Posterior vena cava (tissue), 2 donors: ENCODE data around the gene GLI3. TPM values are rescaled to one million over a fixed set of nuclear protein-coding genes. Genes with fewer than 3 reads are reported as not detected.

Experiments
- DNase-seq: peaks from one replicate; pipeline ENCODE4 v3.0.0-alpha.2; 2020; ENCODE audit warnings: low spot score
- intact Hi-C, 2 donors: fragments of 100-400 bp; cut with DNase I; formaldehyde crosslinking; loops; one replicate each; pipeline versions ENCODE4 v1.14.1 to v1.14.2; 2022 to 2023
- total RNA-seq, 2 donors: library from RNA; stranded (reverse); fragmentation: NEBNext Ultra II Directional; extraction: Animal tissue kit (Norgen Biotek cat#: 25700); gene quantifications; one replicate each; pipeline ENCODE4 v1.2.1, GENCODE V29; 2021
- donor health status: DM: yes; HTN: yes; CAD: no.
- donor health status: DM: yes; HTN: yes; CAD: no.

GLI3 gene
- total RNA-seq, 2 donors from 2014 or later, result 24.8 to 27.2 TPM

- DNase-seq, result no peak
Observed at GRCh38 chr7:42074076-42074475, 162.9 kb downstream of the GLI3 start.

GRCh38 chr7:42071372-42072261 lies 165.4 kb downstream of the GLI3 start:
- DNase-seq, result no peak
- intact Hi-C loops, result no loop called here

More at GRCh38 chr7:42074076-42074475, 162.9 kb downstream of the GLI3 start:
- intact Hi-C loops, result no loop called here

- intact Hi-C loops, result no loop called here
- DNase-seq, result no peak
Observed at GRCh38 chr7:42070068-42070467, 166.9 kb downstream of the GLI3 start.

DNA sequence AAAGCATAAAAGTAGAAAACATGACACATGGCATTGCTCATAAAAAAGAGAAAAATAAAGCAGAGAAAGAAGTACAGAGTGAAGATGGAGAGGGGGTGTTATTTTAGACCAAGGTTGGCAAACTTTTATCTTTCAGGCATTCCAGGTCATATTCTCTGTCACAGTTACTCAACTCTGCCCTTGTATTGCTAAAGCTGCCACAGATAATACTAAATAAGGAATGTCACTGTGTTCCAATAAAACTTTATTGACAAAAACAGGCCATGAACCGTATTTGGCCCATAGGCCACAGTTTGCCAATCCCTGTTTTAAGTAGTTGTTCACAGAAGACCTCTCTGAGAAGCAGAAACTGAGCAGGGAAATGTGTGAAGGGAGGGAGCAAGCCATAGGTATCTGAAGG lies 167.4 kb downstream of the GLI3 start:
- DNase-seq, result no peak
- intact Hi-C loops, result no loop called here

GRCh38 chr7:42068554-42069280 lies 168.3 kb downstream of the GLI3 start:
- intact Hi-C loops, result no loop called here

DNA sequence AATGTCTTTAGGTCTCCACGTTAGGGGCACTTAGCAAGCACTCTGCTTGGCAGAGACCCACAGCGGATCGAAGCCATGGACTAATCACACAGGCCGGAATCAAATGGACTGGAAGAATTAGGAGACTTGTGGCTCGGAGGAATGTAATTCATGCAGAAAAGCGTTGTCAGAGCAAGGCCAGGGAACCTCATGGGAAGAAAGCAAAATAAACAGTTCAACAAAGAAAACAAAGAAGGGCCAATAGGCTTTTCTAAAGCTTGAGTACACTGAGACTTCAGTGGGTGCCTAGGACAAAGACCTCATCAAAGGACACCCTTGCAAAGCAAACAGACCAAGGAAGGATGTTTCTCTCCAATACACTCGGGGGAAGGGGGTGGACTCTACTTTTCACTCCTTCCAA lies 171.1 kb downstream of the GLI3 start:
- intact Hi-C loops, result no loop called here
- no peak for DNase-seq

More at GRCh38 chr7:42068554-42069280, 168.3 kb downstream of the GLI3 start:
- no peak for DNase-seq

- no peak for DNase-seq
Observed at GRCh38 chr7:42065015-42065414, 172.0 kb downstream of the GLI3 start.

DNA sequence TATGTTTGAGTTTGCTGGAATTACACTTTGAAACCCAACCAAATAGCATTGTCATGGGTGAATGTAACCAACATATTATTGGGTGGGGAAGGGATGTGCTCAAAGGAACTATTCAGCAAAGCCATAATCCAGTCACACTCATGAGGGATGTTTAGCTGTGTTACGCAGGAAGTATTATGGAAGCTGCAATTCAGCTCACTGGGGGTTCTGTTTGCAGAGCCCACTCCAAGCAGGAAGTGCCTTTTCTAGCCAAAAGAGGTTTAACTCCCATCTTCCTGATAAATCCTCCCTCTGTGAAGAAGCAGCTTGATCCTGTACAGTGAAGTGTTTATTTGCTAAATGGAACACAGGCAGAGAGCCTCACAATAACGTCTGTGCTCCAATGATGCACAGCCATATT lies 172.5 kb downstream of the GLI3 start:
- intact Hi-C loops, result no loop called here
- DNase-seq, result no peak

More at GRCh38 chr7:42065015-42065414, 172.0 kb downstream of the GLI3 start:
- intact Hi-C loops, result no loop called here

DNA sequence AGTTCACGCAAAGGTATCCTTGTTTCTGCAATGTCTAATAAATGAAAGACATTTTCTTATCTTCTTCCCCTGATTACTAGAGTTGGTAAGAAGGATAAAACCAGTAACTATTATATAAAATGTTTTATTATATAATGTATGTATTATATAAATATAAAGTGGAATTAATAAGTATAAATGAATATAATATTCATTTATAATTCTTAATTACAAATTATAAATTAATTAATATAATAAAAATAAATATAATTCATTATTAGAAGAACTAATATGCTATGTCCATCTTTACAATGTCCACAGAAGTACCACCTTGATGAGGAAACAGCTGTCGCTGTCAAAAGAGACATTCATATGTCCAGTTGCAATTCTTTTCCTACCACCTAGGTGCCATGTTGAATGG lies 177.7 kb downstream of the GLI3 start:
- no peak for DNase-seq

DNA sequence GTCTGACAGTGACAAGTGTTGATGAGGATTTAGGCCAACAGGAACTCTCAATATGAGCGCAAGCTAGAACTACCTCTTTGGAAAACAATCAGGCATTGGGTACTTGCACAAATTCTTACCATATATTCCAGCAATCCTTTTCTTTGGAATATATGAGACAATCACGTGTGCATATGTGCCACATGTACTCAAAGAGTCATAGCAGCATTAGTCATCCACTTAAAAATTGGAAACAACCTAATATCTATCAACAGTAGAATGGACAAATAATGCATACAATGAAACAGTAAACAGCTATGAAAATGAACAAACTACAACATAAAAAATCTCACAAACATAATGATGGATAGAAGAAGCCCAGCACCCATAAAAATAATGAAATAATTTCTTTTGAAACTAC lies 179.7 kb downstream of the GLI3 start:
- no peak for DNase-seq
- intact Hi-C loops, result loop anchor here in 1 of 2 donors (5.0 kb wide), 1 partner anchor 940 kb away; no protein-coding TSS in a partner anchor

More for the DNA sequence above, 177.7 kb downstream of the GLI3 start:
- intact Hi-C loops, result loop anchor here in 1 of 2 donors (5.0 kb wide), 1 partner anchor 938 kb away; no protein-coding TSS in a partner anchor

DNA sequence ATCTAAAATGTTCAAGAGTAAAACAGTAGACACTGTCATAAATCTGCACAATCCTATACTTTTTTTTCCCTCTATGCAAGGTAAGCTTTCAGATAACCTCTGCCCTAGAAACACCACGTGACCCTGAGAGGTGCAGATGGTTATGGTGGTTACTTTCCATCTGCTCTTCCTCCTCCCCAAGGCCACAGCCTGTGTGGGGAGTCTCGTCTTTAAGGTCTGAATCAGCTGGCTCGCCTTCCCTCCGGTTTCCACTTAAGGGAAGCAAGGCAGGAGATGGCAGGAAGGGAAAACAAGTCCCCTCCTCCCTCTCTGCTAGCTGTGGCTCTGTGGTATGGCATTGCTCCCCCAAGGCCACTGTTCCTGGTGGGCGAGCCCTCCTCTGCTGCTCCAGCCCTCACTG lies 181.8 kb downstream of the GLI3 start:
- DNase-seq, result no peak
- intact Hi-C loops, result loop anchor here in 1 of 2 donors (5.0 kb wide), 1 partner anchor 942 kb away; no protein-coding TSS in a partner anchor

DNA sequence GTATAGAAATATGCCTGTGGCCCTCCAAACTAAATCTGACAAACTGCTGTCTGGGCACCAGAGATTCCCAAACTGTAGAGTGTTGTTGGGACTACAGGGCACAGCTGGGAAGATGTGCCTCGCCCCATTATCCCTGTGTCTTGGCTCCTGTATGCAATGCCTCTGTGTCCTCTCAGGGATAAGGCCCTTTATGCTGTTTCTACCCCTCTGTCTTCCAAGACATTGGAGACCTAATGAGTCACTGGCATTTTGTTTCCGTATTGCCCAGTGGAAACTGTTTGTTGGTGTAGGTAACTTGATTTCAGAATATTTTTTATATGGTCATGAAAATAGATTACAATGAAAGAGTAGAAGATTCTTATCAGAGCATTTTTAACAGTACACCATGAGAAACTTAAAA lies 183.2 kb downstream of the GLI3 start:
- intact Hi-C loops, result no loop called here
- no peak for DNase-seq

DNA sequence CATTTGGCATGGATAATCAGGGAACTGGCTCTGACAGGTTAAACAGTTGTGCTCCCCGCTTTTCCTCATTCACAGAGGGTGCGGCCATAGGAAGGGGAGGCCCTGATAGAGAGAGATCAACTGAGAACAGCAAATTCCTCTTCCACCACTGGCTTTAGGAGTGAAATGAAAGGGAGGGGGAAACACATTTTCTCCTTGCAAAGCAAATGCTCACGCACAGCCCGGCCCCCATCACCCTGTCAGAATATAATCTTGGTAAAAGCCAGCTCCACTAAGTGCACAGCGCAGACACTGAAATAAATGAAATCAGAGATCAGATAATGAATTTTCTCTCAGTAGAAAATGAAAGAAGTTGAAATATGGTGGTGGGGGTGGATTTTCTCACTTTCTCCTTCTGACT lies 187.2 kb downstream of the GLI3 start:
- DNase-seq, result no peak
- intact Hi-C loops, result no loop called here

- DNase-seq, result no peak
- intact Hi-C loops, result no loop called here
Observed at GRCh38 chr7:42046483-42046882, 190.5 kb downstream of the GLI3 start.

DNA sequence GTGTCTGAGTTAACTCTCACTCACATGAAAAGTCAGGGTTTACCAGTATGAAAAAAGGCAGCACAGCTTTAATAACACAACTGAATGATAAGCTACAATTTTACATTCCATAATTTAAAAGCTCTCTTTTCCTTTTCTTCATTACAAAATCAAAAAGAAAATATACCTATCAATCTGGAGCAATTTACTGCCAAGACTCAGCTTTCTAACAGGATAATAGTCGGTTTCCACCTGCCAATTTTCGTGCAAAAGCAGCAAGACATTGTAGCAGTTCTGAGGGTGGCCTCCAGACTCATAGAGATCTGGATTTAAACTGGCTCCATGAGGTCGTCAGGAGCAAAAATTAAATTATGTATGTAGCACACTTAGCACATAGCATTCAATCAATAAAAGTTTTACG lies 191.0 kb downstream of the GLI3 start:
- intact Hi-C loops, result no loop called here
- DNase-seq, result no peak

- DNase-seq, result no peak
- intact Hi-C loops, result no loop called here
Observed at GRCh38 chr7:42039921-42040320, 197.1 kb downstream of the GLI3 start.

DNA sequence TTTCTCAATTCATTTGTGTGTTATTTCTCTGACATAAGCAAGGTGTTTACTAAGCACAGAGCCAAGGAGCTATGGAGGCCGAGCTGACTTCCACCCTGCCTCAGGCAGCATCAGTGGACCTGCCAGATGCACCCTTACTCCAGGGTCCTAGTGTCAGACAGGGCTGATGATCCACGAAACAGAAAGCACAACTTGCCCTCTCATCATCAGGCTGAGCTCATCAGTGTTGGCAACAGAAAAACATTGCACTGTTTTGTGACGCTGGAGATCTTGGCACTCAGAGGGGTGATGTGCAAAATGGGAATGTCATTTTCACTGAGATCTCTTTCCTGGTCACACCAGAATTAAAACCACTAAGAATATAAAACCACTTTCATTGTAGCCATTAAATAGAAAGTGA lies 201.8 kb downstream of the GLI3 start:
- DNase-seq, result no peak
- intact Hi-C loops, result no loop called here

GRCh38 chr7:42033480-42033879 lies 203.5 kb downstream of the GLI3 start:
- intact Hi-C loops, result no loop called here
- no peak for DNase-seq

DNA sequence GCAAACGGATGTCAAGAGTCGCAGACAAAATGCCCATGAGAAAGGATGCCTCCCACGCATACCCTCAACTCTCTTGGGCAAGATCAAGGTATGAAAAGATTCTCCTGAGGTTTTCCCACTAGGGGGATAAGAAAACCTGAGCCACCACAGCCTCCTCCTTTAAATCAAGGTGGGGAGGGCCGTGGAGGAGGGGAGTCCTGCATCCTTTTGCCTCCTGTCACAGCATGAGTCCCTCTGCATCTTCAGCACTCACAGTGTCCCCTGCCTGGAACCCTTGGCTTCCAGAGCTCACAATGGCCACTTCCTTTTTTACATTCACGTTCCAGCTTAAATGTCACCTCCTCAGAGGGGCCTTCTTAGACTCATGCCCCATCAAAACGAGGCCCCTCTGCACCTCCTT lies 207.6 kb downstream of the GLI3 start:
- DNase-seq, result no peak
- intact Hi-C loops, result no loop called here

GRCh38 chr7:42027521-42027920 lies 209.5 kb downstream of the GLI3 start:
- no peak for DNase-seq
- intact Hi-C loops, result no loop called here
